AG04450 (cell line): Measurements from ENCODE around the gene ADPRHL1. TPM values are rescaled to one million over a fixed set of nuclear protein-coding genes. Genes with fewer than 3 reads are reported as not detected.

Experiments
- CTCF ChIA-PET: fragments of 300-600, 350-600 bp; formaldehyde crosslinking; extraction: SDS; loops from one replicate; lab custom pipeline; 2022; ENCODE audit warnings: antibody characterized with exemption, inconsistent platforms; lab: Charles Lee
- POLR2A ChIA-PET: fragments of 350-600 bp; formaldehyde crosslinking; extraction: SDS; loops from one replicate; lab custom pipeline; 2021; ENCODE audit warnings: antibody characterized with exemption, inconsistent platforms; lab: Yijun Ruan, JAX
- DNase-seq: peaks from one replicate; pipeline ENCODE4 v3.0.0-alpha.2; 2011; ENCODE audit warnings: low read depth, low spot score
- H3K27ac ChIP-seq: one replicate; pipeline ENCODE4 v1.5.1; 2012; ENCODE audit warnings: low read depth, low read length, control low read depth
- H3K27me3 ChIP-seq: one replicate; pipeline ENCODE4 v1.6.0; 2012; ENCODE audit warnings: low read length; ENCODE audit not compliant: control insufficient read depth, insufficient read depth
- H3K4me3 ChIP-seq: 2 replicates; pipeline ENCODE4 v1.5.1; 2011; ENCODE audit warnings: mild to moderate bottlenecking, low read depth, low read length, control low read depth
- H3K9me3 ChIP-seq: 2 replicates; pipeline ENCODE4 v1.5.1; 2012; ENCODE audit warnings: low read length; ENCODE audit not compliant: control insufficient read depth, insufficient read depth
- CTCF ChIP-seq: IDR thresholded peaks from 2 replicates; pipeline ENCODE4 v1.5.1; 2011; ENCODE audit warnings: low read depth, low read length, control low read depth, inconsistent platforms
- polyA plus RNA-seq: library from polyadenylated mRNA; depleted of rRNA; stranded (reverse); fragments of >200 nt; gene quantifications from 2 replicates; pipeline ENCODE4 v1.2.3, GENCODE V29; 2011

The ADPRHL1 gene
- polyA plus RNA-seq, 1 experiment, result 0.35 TPM

DNA sequence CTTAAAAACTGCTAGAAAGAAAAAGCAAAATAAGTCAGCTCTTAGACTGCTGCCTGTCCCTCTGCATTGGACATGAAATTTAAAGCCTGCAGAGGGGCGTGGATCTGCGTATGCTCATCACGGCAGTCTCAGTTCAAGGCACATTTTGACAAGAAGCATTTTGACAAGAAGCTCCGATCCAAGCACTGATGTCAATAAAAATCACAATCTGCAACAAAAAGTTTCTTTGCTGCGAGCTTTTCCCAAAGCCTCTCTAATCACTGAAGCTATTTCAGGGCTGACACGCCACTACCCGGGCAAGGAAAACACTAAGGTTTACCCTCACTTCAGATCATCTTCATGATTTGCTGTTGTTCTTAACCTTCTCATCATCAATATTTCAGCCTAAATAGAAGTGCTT is 29.8 kb upstream of the ADPRHL1 start:
- H3K27me3 ChIP-seq, result no peaks in the 10 kb centered on the region
- no peak overlapping the region for H3K4me3 ChIP-seq
- CTCF ChIA-PET, result interaction anchor here (1.2 kb wide), 1 partner anchor 24 kb away, joined by 3 read pairs; no protein-coding TSS in a partner anchor
- H3K9me3 ChIP-seq, result no peaks in the 10 kb centered on the region
- no peak overlapping the region for H3K27ac ChIP-seq
- DNase-seq, result no peak
- POLR2A ChIA-PET, result no interaction called here
- TF ChIP-seq CTCF, result no peak

DNA sequence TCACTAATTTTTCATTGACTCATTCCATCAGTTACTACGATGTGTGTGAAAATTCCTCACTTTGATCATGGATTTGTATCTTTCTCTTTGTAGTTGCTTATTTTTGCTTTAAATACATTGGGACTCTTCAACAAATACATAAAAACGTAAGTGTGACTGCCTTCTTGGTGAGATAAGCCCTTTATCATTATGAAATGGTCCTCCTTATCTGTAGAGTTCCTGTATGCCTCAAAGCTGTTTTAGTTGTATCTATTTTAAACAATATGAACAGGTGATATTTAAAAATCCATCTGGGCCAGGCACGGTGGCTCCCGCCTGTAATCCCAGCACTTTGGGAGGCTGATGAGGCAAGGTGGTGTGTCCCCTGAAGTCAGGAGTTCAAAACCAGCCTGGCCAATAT is 25.9 kb upstream of the ADPRHL1 start:
- POLR2A ChIA-PET, result no interaction called here
- TF ChIP-seq CTCF, result no peak
- Histone ChIP-seq H3K4me3 (no peak overlapping the region), H3K9me3 (no peaks in the 10 kb centered on the region), H3K27ac (no peak overlapping the region), H3K27me3 (no peaks in the 10 kb centered on the region)
- no peak for DNase-seq
- CTCF ChIA-PET, result interaction anchor here (1.2 kb wide), 1 partner anchor 21 kb away, joined by 3 read pairs; no protein-coding TSS in a partner anchor

GRCh38 chr13:113477724-113478123 is 24.4 kb upstream of the ADPRHL1 start:
- Histone ChIP-seq H3K9me3 (no peaks in the 10 kb centered on the region), H3K4me3 (no peak overlapping the region), H3K27ac (no peak overlapping the region), H3K27me3 (no peaks in the 10 kb centered on the region)
- TF ChIP-seq CTCF, result no peak
- DNase-seq, result no peak
- CTCF ChIA-PET, result interaction anchor here (1.5 kb wide), 1 partner anchor 19 kb away, joined by 7 read pairs; no protein-coding TSS in a partner anchor
- POLR2A ChIA-PET, result no interaction called here

DNA sequence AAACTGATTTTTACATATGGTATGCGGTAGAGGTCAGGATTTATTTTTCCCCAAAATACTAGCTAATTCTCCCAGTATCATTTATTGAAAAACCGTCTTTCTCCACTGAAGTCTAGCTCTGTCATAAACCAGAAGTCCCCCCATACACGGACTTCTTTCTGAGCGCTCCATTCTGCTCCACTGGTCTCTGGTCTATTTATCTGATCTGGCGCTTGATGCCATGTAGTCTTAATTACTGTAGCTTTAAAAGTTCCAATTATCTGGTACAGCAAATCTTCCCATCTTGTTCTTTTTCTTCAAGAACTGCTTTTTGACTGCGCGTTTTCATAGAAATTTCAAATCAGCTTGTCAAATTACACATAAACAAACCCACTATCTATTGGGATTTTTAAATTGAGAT is 23.5 kb upstream of the ADPRHL1 start:
- Histone ChIP-seq H3K27ac (no peak overlapping the region), H3K9me3 (no peaks in the 10 kb centered on the region), H3K4me3 (no peak overlapping the region), H3K27me3 (no peaks in the 10 kb centered on the region)
- DNase-seq, result no peak
- TF ChIP-seq CTCF, result no peak
- ChIA-PET CTCF (interaction anchor here (1.5 kb wide), 1 partner anchor 18 kb away, joined by 7 read pairs; no protein-coding TSS in a partner anchor), POLR2A (no interaction called here)

DNA sequence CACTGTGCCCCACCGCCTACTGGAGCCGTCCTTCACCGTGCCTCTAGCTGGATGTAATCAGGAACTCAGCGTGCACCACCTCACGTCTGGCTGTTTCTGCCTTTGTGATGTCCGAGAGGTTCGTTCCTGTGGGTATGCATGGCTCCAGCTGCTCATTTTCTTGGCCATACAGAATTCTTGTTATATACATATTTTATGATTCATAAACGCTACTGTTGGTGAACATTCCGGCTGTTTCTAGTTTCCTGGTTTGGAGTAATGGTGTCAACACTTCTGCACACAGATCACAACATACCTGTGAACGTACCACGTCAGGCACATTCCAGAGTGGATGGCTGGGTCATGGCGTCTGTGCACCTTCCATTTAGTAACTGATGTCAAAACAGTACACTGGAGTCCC is 22.6 kb upstream of the ADPRHL1 start:
- no peak for TF ChIP-seq CTCF
- DNase-seq, result no peak
- ChIA-PET CTCF (no interaction called here), POLR2A (no interaction called here)
- no peaks in the 10 kb centered on the region for H3K9me3 ChIP-seq
- H3K4me3 ChIP-seq, result no peak overlapping the region
- no peaks in the 10 kb centered on the region for H3K27me3 ChIP-seq
- no peak overlapping the region for H3K27ac ChIP-seq
